ENCODE measurements around the gene ZNF846. TPM values are rescaled to one million over a fixed set of nuclear protein-coding genes. Genes with fewer than 3 reads are reported as not detected.

ZNF846 gene
- polyA plus RNA-seq, 1 of the 3 experiments (the other 2 are of a cell fraction): 6.7 TPM

DNA sequence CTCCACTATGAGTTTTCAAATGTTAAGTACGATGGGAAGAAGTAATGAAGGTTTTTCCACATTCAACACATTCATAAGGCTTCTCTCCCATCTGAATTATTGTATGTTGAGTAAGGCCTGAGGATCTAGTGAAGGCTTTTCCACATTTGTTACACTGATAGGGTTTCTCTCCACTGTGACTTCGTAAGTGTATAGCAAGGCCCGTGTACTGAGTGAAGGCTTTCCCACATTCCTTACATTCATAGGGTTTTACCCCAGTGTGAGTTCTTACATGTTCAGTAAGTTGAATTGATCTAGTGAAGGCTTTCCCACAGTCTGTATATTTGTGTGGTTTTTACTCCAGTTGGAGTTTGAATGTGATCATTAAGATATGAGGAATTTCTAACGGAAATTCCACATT is 44.4 kb downstream of the ZNF846 start:
- POLR2A ChIA-PET: no interaction called here
- H3K4me1 ChIP-seq (ENCODE audit: control insufficient read depth in 1 of 2, insufficient read depth in 2 of 2, low read depth in 1 of 2, low read length in 1 of 2): no peaks in the 10 kb centered on the region; a peak in 2 of 4 replicates
- no peaks in the 10 kb centered on the region for H3K9me3 ChIP-seq
- TF ChIP-seq GABPA (IDR thresholded peaks at IDR 0.05; ENCODE audit: low read depth) (no peak), TAF1 (IDR thresholded peaks at IDR 0.05; ENCODE audit: borderline replicate concordance, low read depth, low read length) (no peak), MXI1 (IDR thresholded peaks at IDR 0.05; ENCODE audit: low read depth, low read length) (no peak), IRF3 (IDR thresholded peaks at IDR 0.05; ENCODE audit: low read depth, low read length) (no peak)
- H3K9ac ChIP-seq: no peak overlapping the region
- 4% methylated on average over 4 of the region's 4 CpGs for WGBS (ENCODE audit: low lambda C conversion rate)
- no peaks in the 10 kb centered on the region for H3K9me2 ChIP-seq
- H3K79me2 ChIP-seq (ENCODE audit: insufficient read depth): no peaks in the 10 kb centered on the region
- H3K4me2 ChIP-seq: no peak overlapping the region
- CTCF ChIA-PET: no interaction called here
- no peak overlapping the region for H2AFZ ChIP-seq (ENCODE audit: low read depth)
- no peaks in the 10 kb centered on the region for H4K20me1 ChIP-seq (ENCODE audit: insufficient read depth)
- H3F3A ChIP-seq (replicated peaks; ENCODE audit: insufficient read depth): no peaks in the 10 kb centered on the region
- no peaks in the 10 kb centered on the region; the same call in 1 of the 2 replicates for H3K27me3 ChIP-seq (ENCODE audit: insufficient read depth)
- no peak for DNase-seq
- no peaks in the 10 kb centered on the region for H3K36me3 ChIP-seq (replicated peaks in 1 of 2; ENCODE audit: control insufficient read depth in 1 of 2, insufficient read depth in 2 of 2, low read length in 1 of 2)
- no peak overlapping the region for H3K4me3 ChIP-seq (ENCODE audit: low read depth in 2 of 2, low read length in 1 of 2)
- no peak overlapping the region for H3K27ac ChIP-seq (ENCODE audit: low read depth in 2 of 2, low read length in 1 of 2)

GRCh38 chr19:9721861-9722260 is 46.7 kb downstream of the ZNF846 start:
- H3K27me3 ChIP-seq (ENCODE audit: insufficient read depth): no peaks in the 10 kb centered on the region; the same call in 1 of the 2 replicates
- H4K20me1 ChIP-seq (ENCODE audit: insufficient read depth): no peaks in the 10 kb centered on the region
- no peaks in the 10 kb centered on the region for H3K9me2 ChIP-seq
- H3F3A ChIP-seq (replicated peaks; ENCODE audit: insufficient read depth): no peaks in the 10 kb centered on the region
- no peaks in the 10 kb centered on the region for H3K79me2 ChIP-seq (ENCODE audit: insufficient read depth)
- DNase-seq: peak; percentile 9
- no peak for TF ChIP-seq EP300 (IDR thresholded peaks at IDR 0.05; ENCODE audit: borderline replicate concordance in 1 of 2, low read depth in 1 of 2, low read length in 1 of 2)
- TF ChIP-seq TEAD4 (IDR thresholded peaks at IDR 0.05; ENCODE audit: borderline replicate concordance, insufficient read depth): no peak
- TF ChIP-seq ZBTB33 (IDR thresholded peaks at IDR 0.05; ENCODE audit: borderline replicate concordance, low read depth): no peak
- TF ChIP-seq EZH2phosphoT487 (IDR thresholded peaks at IDR 0.05; ENCODE audit: borderline replicate concordance, low read depth): no peak
- TF ChIP-seq TCF12 (IDR thresholded peaks at IDR 0.05): no peak
- no peak for TF ChIP-seq FOXM1 (IDR thresholded peaks at IDR 0.05; ENCODE audit: low read depth)
- no peak for TF ChIP-seq RFX5 (IDR thresholded peaks at IDR 0.05; ENCODE audit: low read length)
- no peak for TF ChIP-seq IRF3 (IDR thresholded peaks at IDR 0.05; ENCODE audit: low read depth, low read length)
- TF ChIP-seq GATA2 (CRISPR knock-in tag; IDR thresholded peaks at IDR 0.05): no peak
- TF ChIP-seq SMC3 (IDR thresholded peaks at IDR 0.05; ENCODE audit: low read depth, low read length): no peak
- TF ChIP-seq FOXJ3 (CRISPR knock-in tag; IDR thresholded peaks at IDR 0.05): no peak
- TF ChIP-seq MEF2A (IDR thresholded peaks at IDR 0.05; ENCODE audit: borderline replicate concordance, low read depth): no peak
- TF ChIP-seq, protein P1, sequence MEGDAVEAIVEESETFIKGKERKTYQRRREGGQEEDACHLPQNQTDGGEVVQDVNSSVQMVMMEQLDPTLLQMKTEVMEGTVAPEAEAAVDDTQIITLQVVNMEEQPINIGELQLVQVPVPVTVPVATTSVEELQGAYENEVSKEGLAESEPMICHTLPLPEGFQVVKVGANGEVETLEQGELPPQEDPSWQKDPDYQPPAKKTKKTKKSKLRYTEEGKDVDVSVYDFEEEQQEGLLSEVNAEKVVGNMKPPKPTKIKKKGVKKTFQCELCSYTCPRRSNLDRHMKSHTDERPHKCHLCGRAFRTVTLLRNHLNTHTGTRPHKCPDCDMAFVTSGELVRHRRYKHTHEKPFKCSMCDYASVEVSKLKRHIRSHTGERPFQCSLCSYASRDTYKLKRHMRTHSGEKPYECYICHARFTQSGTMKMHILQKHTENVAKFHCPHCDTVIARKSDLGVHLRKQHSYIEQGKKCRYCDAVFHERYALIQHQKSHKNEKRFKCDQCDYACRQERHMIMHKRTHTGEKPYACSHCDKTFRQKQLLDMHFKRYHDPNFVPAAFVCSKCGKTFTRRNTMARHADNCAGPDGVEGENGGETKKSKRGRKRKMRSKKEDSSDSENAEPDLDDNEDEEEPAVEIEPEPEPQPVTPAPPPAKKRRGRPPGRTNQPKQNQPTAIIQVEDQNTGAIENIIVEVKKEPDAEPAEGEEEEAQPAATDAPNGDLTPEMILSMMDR (IDR thresholded peaks at IDR 0.05): no peak
- TF ChIP-seq RXRA (IDR thresholded peaks at IDR 0.05; ENCODE audit: borderline replicate concordance, low read depth): no peak
- no peak for TF ChIP-seq NFIC (IDR thresholded peaks at IDR 0.05; ENCODE audit: borderline replicate concordance)
- no peaks in the 10 kb centered on the region; a peak in 2 of 4 replicates for H3K4me1 ChIP-seq (ENCODE audit: control insufficient read depth in 1 of 2, insufficient read depth in 2 of 2, low read depth in 1 of 2, low read length in 1 of 2)
- H3K27ac ChIP-seq (ENCODE audit: low read depth in 2 of 2, low read length in 1 of 2): no peak overlapping the region
- WGBS (ENCODE audit: low lambda C conversion rate): 12% methylated on average over 6 of the region's 6 CpGs
- CTCF ChIA-PET: no interaction called here
- H3K36me3 ChIP-seq (replicated peaks in 1 of 2; ENCODE audit: control insufficient read depth in 1 of 2, insufficient read depth in 2 of 2, low read length in 1 of 2): no peaks in the 10 kb centered on the region
- no peak overlapping the region for H3K4me3 ChIP-seq (ENCODE audit: low read depth in 2 of 2, low read length in 1 of 2)
- H3K4me2 ChIP-seq: no peak overlapping the region
- POLR2A ChIA-PET: no interaction called here
- H3K9ac ChIP-seq: no peak overlapping the region
- no peaks in the 10 kb centered on the region for H3K9me3 ChIP-seq
- 0 out of 2 replicates have a peak overlapping the region, but pooled peaks have one; percentile 59 for H2AFZ ChIP-seq (ENCODE audit: low read depth)

Measured in SK-N-SH (cell line).